HUES64 (cell line): ENCODE results near the gene TEC.
"Not testable (repeated sequence)": the region's sequence is repeated elsewhere in the genome, so short reads cannot be mapped to it uniquely, and the experiment has no call there.

Experiments
- H3K27ac ChIP-seq: 2 replicates; pipeline ENCODE4 v1.7.0; 2013; ENCODE audit warnings: low read depth, low read length, inconsistent platforms
- H3K27me3 ChIP-seq: 2 replicates; pipeline ENCODE4 v1.6.1; 2013; ENCODE audit warnings: mild to moderate bottlenecking, low read length; ENCODE audit not compliant: insufficient read depth
- H3K36me3 ChIP-seq: 2 replicates; pipeline ENCODE4 v1.6.1; 2013; ENCODE audit warnings: mild to moderate bottlenecking, low read length; ENCODE audit not compliant: insufficient read depth
- H3K4me1 ChIP-seq: 2 replicates; pipeline ENCODE4 v1.6.1; 2013; ENCODE audit warnings: mild to moderate bottlenecking, low read length, moderate library complexity; ENCODE audit not compliant: insufficient read depth
- H3K4me3 ChIP-seq: 2 replicates; pipeline ENCODE4 v1.5.1; 2013; ENCODE audit warnings: mild to moderate bottlenecking, low read length, moderate library complexity
- H3K9ac ChIP-seq: 2 replicates; pipeline ENCODE4 v1.6.1; 2013; ENCODE audit warnings: mild to moderate bottlenecking, low read depth, low read length
- H3K9me3 ChIP-seq: 2 replicates; pipeline ENCODE4 v1.6.1; 2013; ENCODE audit warnings: low read depth, low read length; ENCODE audit not compliant: insufficient read depth
- WGBS: fragments of 150-250, 120-280 bp; methylation state at CpG from one replicate; pipeline ENCODE4 v1.1.7; 2013; ENCODE audit warnings: missing lambda C conversion rate; 5-methylcytosine and 5-hydroxymethylcytosine counted together

TEC gene

DNA sequence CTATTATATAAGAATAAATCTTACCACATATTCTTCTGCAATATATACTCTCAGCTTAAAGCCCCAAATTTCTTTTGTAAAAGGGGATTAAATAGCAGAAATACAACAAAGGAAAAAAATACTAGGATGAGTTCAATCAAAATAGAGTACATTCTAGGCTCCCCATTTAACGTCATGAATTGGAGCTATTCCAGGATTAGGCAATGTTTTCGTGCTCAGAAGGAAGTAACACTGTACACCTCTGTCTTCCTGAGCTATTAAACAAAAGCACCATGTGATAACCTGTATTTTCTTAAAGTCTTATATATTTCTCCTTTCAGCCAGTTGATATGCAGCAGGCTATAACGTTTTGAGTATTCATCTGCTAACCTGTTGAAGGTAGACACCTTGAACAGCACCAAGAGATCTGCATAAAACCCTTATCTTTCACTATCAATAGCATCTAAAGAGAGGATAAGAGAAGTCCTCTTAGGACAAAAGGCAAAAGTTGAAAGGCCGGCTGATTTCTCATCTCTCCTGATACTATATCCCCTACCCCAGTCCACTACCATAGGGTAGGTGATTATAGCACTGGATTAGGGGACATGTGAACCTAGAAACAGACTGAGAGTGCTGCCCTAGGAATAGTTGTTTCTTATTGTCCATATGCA lies 31.5 kb downstream of the TEC start:
- no peaks in the 10 kb centered on the region for H3K9me3 ChIP-seq
- peaks cover 13% of the 10 kb centered on the region for H3K4me1 ChIP-seq
- H3K36me3 ChIP-seq, result no peaks in the 10 kb centered on the region
- H3K4me3 ChIP-seq, result no peak overlapping the region
- WGBS, result 92% methylated on average over 3 of the region's 4 CpGs
- no peak overlapping the region for H3K9ac ChIP-seq
- H3K27me3 ChIP-seq, result no peaks in the 10 kb centered on the region
- no peak overlapping the region for H3K27ac ChIP-seq

DNA sequence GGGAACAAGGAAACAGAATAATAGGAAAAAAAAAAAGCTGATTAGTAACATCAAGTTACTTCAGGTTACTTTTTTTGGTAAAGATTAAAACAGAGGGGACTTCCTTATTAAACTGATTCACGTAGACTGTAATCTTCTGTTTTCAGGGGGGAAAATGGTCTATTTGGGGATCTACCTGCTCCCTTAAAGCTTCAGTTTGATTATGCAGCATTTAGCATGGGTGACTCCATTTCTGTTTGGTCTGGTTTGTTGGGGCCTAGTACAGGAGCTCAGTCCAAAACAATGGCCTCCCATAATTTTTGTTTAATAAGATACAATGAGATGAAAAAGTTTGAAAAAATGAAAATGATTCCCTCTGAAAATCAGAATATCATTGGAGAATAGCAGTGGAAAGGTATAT lies 34.6 kb downstream of the TEC start:
- H3K27ac ChIP-seq, result no peak overlapping the region; the same call in 1 of the 2 replicates
- 97% methylated on average over 1 of the region's 1 CpG for WGBS
- no peaks in the 10 kb centered on the region for H3K27me3 ChIP-seq
- H3K36me3 ChIP-seq, result no peaks in the 10 kb centered on the region
- H3K4me1 ChIP-seq, result peaks cover 13% of the 10 kb centered on the region
- H3K9me3 ChIP-seq, result no peaks in the 10 kb centered on the region
- no peak overlapping the region for H3K9ac ChIP-seq
- H3K4me3 ChIP-seq, result no peak overlapping the region

DNA sequence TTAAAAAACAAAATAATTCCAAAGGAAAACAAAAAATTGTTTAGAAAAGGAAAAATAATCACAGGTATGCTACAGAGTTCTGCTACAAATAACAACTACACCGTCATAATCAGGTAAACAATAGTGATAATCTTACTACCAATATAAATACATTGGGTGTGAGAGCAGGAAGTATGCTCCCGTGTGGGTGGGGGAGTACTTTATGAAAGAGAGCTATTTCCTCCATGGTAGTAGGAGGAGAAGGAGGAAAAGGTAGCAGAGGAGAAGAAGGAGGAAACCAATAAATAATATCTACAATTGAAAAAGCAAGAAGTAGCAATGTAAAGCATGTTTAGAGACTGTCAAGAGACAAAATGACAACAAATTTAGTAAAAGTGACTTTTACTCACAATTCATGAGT lies 35.1 kb downstream of the TEC start:
- H3K9me3 ChIP-seq, result no peaks in the 10 kb centered on the region
- H3K27me3 ChIP-seq, result no peaks in the 10 kb centered on the region
- H3K4me1 ChIP-seq, result peaks cover 13% of the 10 kb centered on the region
- no peak overlapping the region for H3K9ac ChIP-seq
- no peak overlapping the region for H3K4me3 ChIP-seq
- H3K27ac ChIP-seq, result no peak overlapping the region; the same call in 1 of the 2 replicates
- no CpG with 5 or more reads among the region's 2 CpGs for WGBS
- no peaks in the 10 kb centered on the region for H3K36me3 ChIP-seq

DNA sequence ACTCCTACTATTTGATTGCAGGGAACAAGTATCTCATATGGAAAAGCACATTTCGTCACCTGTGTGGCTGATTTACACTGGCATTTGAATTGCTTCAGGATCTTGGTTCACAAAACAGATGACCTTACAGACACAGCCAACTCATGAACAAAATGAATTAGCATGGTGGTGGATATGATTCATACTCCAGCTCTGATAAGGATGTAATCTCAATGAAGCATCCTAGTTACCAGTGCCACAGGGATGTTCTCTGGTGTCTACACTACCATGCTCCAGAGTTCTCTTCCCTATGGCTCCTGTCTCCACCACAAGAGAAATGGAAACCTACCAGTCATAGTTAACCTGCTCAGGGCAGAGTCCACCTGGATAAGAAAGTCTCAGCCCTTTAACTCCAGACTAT lies 40.7 kb downstream of the TEC start:
- H3K4me3 ChIP-seq, result no peak overlapping the region
- H3K9me3 ChIP-seq, result no peaks in the 10 kb centered on the region
- H3K36me3 ChIP-seq, result no peaks in the 10 kb centered on the region
- 96% methylated on average over 1 of the region's 1 CpG for WGBS
- H3K9ac ChIP-seq, result no peak overlapping the region
- H3K27ac ChIP-seq, result no peak overlapping the region
- H3K4me1 ChIP-seq, result peaks cover 13% of the 10 kb centered on the region
- H3K27me3 ChIP-seq, result no peaks in the 10 kb centered on the region

DNA sequence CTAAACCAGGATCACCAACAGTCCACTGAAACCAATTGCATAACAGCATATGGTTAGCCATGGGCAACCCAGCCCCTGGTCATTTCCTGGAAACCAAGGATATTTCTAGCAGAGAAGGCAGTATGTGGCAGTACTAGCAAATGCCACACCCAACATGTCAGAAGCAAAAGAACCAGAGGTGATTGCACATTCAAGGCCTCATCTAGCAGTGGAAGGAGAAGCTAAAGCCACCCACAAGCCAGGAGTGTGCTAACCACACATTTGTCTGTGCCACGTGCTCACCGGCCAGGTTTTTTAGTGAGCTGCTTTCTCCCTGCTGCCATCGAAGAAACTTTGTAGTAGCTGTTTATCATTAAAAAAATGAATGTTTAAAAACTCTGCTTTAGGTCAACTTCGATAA lies 42.0 kb downstream of the TEC start:
- H3K9ac ChIP-seq, result no peak overlapping the region
- no peaks in the 10 kb centered on the region for H3K9me3 ChIP-seq
- H3K4me1 ChIP-seq, result peaks cover 11% of the 10 kb centered on the region; the same call in 1 of the 2 replicates
- H3K36me3 ChIP-seq, result no peaks in the 10 kb centered on the region
- H3K4me3 ChIP-seq, result no peak overlapping the region
- no peaks in the 10 kb centered on the region for H3K27me3 ChIP-seq
- WGBS, result 77% methylated on average over 3 of the region's 4 CpGs
- H3K27ac ChIP-seq, result no peak overlapping the region

GRCh38 chr4:48226199-48226598 lies 43.4 kb downstream of the TEC start:
- Histone ChIP-seq H3K4me1 (peaks cover 11% of the 10 kb centered on the region; the same call in 1 of the 2 replicates), H3K27ac (no peak overlapping the region), H3K4me3 (no peak overlapping the region), H3K9ac (no peak overlapping the region), H3K36me3 (no peaks in the 10 kb centered on the region), H3K27me3 (no peaks in the 10 kb centered on the region), H3K9me3 (no peaks in the 10 kb centered on the region)
- WGBS, result 88% methylated on average over 3 of the region's 4 CpGs

- Histone ChIP-seq H3K27ac (no peak overlapping the region; the same call in 1 of the 2 replicates), H3K4me1 (peaks cover 11% of the 10 kb centered on the region; the same call in 1 of the 2 replicates), H3K27me3 (no peaks in the 10 kb centered on the region), H3K4me3 (no peak overlapping the region), H3K36me3 (no peaks in the 10 kb centered on the region), H3K9me3 (no peaks in the 10 kb centered on the region), H3K9ac (no peak overlapping the region)
- 81% methylated on average over 7 of the region's 7 CpGs for WGBS
These were observed 44.1 kb downstream of the TEC start for GRCh38 chr4:48225368-48226141.

DNA sequence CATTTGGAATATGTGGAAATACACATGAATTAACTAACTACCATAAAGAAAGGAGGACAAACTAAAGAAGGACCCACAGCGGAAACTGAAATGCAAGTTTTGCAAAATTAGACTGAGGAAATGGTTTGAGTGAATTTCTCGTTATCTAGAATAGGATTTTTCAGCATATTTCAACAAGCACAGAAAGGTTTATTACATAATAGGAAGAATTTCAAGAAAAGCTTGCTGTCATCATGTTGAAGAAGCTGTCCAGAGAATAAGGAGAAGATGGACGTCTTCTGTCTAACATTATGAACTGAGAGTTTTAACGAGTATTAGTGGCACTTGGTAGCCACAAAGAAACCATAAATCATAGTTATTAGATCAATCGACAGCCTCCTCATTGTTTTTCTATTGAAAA lies 45.0 kb downstream of the TEC start:
- Histone ChIP-seq H3K27ac (no peak overlapping the region), H3K9me3 (no peaks in the 10 kb centered on the region), H3K27me3 (no peaks in the 10 kb centered on the region), H3K9ac (no peak overlapping the region), H3K36me3 (no peaks in the 10 kb centered on the region), H3K4me3 (no peak overlapping the region), H3K4me1 (peaks cover 11% of the 10 kb centered on the region; the same call in 1 of the 2 replicates)
- WGBS, result 85% methylated on average over 2 of the region's 5 CpGs

DNA sequence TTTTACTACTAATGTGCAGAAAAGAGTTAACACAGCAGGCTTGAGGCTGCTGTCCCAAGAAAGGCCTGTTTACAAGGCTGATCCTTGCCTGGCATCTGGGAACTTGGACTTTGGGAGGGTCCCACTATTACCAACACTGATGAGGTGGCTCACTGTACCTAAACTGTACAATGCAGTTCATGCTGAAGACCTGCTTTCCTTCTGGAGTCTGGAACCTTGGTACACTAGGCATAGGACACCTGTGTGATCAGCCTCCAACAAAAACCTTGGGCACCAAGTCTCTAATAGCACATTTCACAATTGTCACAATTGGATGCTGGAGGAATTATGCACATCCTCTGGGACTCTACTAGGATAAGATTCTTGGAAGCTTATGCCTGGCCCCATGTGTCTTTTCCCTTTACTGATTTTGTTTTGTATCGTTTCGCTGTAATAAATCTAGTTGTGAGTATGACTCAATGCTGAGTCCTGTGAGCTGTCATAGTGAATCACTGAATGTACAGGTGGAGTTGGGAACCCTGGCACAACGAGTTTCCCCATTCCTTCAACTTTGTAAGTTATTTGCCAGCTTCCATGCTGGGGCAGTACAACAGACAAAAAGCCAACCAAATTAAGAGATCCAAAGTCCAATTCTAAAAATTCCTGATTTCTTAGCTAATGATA lies 45.9 kb downstream of the TEC start:
- Histone ChIP-seq H3K36me3 (no peaks in the 10 kb centered on the region), H3K27ac (no peak overlapping the region)
- WGBS, result 91% methylated on average over 3 of the region's 3 CpGs

GRCh38 chr4:48222491-48222890 lies 47.1 kb downstream of the TEC start:
- Histone ChIP-seq H3K4me1 (peaks cover 11% of the 10 kb centered on the region; the same call in 1 of the 2 replicates), H3K9me3 (no peaks in the 10 kb centered on the region), H3K36me3 (no peaks in the 10 kb centered on the region), H3K27me3 (no peaks in the 10 kb centered on the region), H3K4me3 (no peak overlapping the region), H3K27ac (no peak overlapping the region), H3K9ac (no peak overlapping the region)
- 83% methylated on average over 2 of the region's 2 CpGs for WGBS

More for the DNA sequence above, 45.9 kb downstream of the TEC start:
- Histone ChIP-seq H3K4me1 (peaks cover 11% of the 10 kb centered on the region; the same call in 1 of the 2 replicates), H3K27me3 (no peaks in the 10 kb centered on the region), H3K9me3 (no peaks in the 10 kb centered on the region), H3K9ac (no peak overlapping the region), H3K4me3 (no peak overlapping the region)

- not testable (repeated sequence) for H3K9ac ChIP-seq, H3K36me3 ChIP-seq, H3K4me1 ChIP-seq, H3K4me3 ChIP-seq, H3K27ac ChIP-seq, H3K9me3 ChIP-seq, H3K27me3 ChIP-seq
- 93% methylated on average over 6 of the region's 8 CpGs for WGBS
These were observed 50.2 kb downstream of the TEC start for GRCh38 chr4:48219430-48219829.
